Measurements from ENCODE around the gene PHACTR1.

DNA sequence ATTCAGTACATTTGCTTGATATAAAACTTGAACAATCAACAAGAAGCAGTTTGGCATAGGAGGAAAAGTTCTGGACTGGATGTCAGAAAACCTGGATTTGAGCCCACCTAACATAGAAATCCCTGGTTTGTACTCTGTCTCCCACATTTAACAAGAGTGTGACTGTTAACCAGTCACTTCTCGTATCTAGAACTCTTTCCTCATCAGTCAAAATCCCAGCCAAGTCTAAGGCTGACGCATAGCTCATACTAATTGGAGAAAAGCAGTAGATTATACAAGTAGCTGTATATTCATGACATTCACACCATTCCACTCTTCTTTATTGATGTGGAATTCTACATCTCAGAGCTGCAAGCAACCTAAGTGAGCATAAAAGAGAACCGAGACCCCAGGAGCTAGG is 222.7 kb downstream of the PHACTR1 start:
- TF ChIP-seq, protein P1, sequence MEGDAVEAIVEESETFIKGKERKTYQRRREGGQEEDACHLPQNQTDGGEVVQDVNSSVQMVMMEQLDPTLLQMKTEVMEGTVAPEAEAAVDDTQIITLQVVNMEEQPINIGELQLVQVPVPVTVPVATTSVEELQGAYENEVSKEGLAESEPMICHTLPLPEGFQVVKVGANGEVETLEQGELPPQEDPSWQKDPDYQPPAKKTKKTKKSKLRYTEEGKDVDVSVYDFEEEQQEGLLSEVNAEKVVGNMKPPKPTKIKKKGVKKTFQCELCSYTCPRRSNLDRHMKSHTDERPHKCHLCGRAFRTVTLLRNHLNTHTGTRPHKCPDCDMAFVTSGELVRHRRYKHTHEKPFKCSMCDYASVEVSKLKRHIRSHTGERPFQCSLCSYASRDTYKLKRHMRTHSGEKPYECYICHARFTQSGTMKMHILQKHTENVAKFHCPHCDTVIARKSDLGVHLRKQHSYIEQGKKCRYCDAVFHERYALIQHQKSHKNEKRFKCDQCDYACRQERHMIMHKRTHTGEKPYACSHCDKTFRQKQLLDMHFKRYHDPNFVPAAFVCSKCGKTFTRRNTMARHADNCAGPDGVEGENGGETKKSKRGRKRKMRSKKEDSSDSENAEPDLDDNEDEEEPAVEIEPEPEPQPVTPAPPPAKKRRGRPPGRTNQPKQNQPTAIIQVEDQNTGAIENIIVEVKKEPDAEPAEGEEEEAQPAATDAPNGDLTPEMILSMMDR (IDR thresholded peaks at IDR 0.05; ENCODE audit: low read length): no peak
- no peak for TF ChIP-seq EZH2 (IDR thresholded peaks at IDR 0.05; ENCODE audit: borderline replicate concordance, low read length)

Measured in OCI-LY1 (cell line).